ENCODE data around the gene NXF3.
"Not testable (repeated sequence)": the region's sequence is repeated elsewhere in the genome, so short reads cannot be mapped to it uniquely, and the experiment has no call there.

NXF3 gene, protein sequence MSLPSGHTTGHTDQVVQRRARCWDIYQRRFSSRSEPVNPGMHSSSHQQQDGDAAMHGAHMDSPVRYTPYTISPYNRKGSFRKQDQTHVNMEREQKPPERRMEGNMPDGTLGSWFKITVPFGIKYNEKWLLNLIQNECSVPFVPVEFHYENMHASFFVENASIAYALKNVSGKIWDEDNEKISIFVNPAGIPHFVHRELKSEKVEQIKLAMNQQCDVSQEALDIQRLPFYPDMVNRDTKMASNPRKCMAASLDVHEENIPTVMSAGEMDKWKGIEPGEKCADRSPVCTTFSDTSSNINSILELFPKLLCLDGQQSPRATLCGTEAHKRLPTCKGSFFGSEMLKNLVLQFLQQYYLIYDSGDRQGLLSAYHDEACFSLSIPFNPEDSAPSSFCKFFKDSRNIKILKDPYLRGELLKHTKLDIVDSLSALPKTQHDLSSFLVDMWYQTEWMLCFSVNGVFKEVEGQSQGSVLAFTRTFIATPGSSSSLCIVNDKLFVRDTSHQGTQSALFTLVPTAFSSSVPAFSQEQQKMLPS

GRCh38 chrX:103092942-103093341, at the start of gene NXF3:
TSS of gene NXF3 (minus strand) at chrX:103093143. CDS start at chrX:103093023, 120 bp downstream.
- no peak for DNase-seq (ENCODE audit: low read depth in 2 of 2)

GRCh38 chrX:103136528-103136927, 43.6 kb upstream of the NXF3 start:
- DNase-seq (ENCODE audit: low read depth in 2 of 2) = not testable (repeated sequence)

- DNase-seq (ENCODE audit: low read depth in 2 of 2) = no peak
Measured at GRCh38 chrX:103124284-103124683, 31.3 kb upstream of the NXF3 start.

DNA sequence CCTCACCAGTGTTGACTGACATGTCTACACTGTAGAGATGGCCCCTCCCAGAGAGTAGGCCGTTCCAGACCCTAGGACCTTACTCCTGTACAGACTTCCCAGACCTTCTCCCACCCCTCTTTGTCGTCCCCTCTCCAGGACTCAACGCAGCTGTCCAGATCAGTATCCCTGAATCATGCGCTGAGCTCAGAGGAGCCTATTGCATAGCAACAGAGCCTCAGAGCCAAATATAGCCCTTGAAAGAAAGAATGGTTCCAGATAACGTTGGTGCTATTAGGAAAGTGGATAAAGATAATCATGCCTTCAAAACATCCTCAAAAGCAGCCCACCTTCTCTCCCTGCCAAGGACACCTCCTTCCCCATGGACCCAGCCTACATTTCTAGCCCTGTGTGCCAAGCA, 27.8 kb upstream of the NXF3 start:
- no peak for DNase-seq (ENCODE audit: low read depth in 2 of 2)

DNA sequence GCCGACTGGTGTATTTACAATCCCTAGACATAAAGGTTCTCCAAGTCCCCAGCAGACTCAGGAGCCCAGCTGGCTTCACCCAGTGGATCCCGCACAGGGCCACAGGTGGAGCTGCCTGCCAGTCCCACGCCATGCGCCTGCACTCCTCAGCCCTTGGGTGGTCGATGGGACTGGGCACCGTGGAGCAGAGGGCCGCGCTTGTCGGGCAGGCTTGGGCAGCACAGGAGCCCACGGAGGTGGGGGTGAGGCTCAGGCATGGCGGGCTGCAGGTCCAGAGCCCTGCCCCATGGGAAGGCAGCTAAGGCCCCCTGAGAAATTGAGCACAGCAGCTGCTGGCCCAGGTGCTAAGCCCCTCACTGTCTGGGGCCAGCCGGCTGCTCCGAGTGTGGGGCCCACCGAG, 24.0 kb upstream of the NXF3 start:
- not testable (repeated sequence) for DNase-seq (ENCODE audit: low read depth in 2 of 2)

DNA sequence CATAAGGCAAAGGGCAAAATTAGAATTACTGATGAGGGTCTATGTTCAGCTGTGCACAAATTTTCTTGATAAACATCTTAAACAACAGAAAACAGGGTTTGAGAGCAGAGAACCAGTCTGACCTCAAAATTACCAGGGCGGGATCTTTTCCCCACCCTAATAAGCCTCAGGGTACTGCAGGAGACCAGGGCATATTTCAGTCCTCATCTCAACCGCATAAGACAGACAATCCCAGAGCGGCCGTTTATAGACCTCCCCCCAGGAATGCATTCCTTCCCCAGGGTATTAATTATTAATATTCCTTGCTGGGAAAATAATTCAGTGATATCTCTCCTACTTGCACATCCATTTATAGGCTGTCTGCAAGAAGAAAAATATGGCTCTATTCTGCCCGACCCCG, 16.6 kb upstream of the NXF3 start:
- DNase-seq (ENCODE audit: low read depth in 2 of 2) = not testable (repeated sequence)

DNA sequence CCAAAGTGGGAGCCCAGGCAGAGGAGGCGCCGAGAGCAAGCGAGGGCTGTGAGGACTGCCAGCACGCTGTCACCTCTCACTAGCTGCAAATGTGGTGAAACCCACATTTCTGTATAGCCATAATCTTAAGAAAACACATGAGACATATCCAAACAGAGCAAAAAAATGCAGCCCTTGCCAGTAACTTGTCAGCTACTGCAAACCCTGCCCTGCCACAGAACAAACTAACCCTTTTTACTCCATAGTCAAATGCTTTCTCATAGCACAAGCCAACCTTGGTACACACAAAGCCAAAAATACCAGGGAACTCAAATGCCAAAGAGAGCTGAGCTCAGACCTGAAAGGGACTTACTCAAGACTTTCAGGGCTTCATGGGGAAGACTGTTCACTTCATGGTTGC, 14.9 kb upstream of the NXF3 start:
- no peak for DNase-seq (ENCODE audit: low read depth in 2 of 2)

DNA sequence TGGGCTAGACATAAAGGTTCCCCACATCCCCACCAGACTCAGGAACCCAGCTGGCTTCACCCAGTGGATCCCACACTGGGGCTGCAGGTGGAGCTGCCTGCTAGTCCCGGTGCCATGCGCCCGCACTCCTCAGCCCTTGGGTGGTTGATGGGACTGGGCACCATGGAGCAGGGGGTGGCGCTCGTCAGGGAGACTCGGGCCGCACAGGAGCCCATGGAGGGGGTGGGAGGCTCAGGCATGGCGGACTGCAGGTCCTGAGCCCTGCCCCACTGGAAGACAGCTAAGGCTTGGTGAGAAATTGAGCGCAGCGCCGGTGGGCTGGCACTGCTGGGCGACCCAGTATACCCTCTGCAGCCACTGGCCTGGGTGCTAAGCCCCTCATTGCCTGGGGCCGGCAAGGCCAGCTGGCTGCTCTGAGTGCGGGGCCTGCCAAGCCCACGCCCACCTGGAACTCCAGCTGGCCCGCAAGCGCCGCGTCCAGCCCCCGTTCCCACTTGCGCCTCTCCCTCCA, 14.3 kb upstream of the NXF3 start:
- DNase-seq (ENCODE audit: low read depth in 2 of 2) = not testable (repeated sequence)

- DNase-seq (ENCODE audit: low read depth in 2 of 2) = not testable (repeated sequence)
Measured at GRCh38 chrX:103104370-103104769, 11.4 kb upstream of the NXF3 start.

- DNase-seq (ENCODE audit: low read depth in 2 of 2) = not testable (repeated sequence)
Measured at GRCh38 chrX:103103866-103104265, 10.9 kb upstream of the NXF3 start.

DNA sequence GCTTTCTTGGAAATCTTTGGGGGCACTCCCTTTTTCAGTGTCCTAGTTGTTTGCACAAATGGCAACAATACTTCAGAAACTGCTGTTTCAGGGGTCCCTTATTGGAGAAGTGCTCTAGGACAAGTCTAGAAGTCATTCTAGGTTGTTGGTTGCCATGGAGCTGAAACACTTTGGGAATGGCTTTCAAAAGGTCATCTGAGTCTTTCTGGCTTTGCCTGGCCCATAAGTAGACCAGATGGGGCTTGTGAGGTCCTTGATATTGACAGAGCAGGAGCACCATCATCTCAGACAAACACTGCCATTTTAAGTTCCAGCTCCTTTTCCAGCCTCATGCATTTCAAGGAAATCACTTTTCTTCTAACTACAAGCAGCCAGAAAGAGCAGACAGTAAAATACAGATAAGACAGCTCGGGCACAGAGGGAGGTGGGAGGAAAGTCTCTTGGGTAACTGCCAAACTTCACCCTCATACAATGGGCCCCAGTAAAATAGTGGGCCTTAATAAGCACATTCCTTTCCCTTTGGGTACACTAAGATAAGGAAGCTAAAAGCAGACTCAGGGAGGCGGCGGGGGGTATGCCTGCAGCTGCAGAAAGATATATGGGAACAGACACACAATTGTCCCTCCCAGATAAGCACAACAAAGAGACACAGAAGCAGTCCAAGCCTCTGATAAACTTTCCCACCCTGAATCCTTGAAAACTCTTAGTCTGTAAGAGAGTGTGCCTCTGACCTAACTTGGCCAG, 8.5 kb upstream of the NXF3 start:
- no peak for DNase-seq (ENCODE audit: low read depth in 2 of 2)

GRCh38 chrX:103100484-103100883, 7.5 kb upstream of the NXF3 start:
- no peak for DNase-seq (ENCODE audit: low read depth in 2 of 2)

- DNase-seq (ENCODE audit: low read depth in 2 of 2) = no peak
Measured at GRCh38 chrX:103099691-103100090, 6.7 kb upstream of the NXF3 start.

- no peak for DNase-seq (ENCODE audit: low read depth in 2 of 2)
Measured at GRCh38 chrX:103098488-103098887, 5.5 kb upstream of the NXF3 start.

- no peak for DNase-seq (ENCODE audit: low read depth in 2 of 2)
Measured at GRCh38 chrX:103081051-103081450, 11.9 kb downstream of the NXF3 start.

DNA sequence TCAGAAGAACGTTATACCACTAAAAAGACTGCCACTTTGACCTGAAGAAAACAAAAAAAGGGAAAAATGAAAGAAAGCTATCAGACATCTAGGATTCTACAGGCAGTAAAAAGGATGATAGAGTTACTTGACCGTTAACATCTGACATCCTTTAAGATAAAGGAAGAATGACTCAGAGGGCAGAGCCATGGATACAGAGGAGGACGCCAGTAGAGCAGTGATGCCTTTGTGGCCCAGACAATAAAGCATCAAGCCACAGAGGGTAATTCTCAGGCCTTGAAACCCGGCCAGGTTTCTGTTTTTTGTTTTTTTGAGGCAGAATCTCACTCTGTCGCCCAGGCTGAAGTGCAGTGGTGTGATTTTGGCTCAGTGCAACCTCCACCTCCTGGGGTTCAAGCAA, 19.5 kb downstream of the NXF3 start:
- DNase-seq (ENCODE audit: low read depth in 2 of 2) = no peak

GRCh38 chrX:103066606-103067005, 26.3 kb downstream of the NXF3 start:
- DNase-seq (ENCODE audit: low read depth in 2 of 2) = no peak

DNA sequence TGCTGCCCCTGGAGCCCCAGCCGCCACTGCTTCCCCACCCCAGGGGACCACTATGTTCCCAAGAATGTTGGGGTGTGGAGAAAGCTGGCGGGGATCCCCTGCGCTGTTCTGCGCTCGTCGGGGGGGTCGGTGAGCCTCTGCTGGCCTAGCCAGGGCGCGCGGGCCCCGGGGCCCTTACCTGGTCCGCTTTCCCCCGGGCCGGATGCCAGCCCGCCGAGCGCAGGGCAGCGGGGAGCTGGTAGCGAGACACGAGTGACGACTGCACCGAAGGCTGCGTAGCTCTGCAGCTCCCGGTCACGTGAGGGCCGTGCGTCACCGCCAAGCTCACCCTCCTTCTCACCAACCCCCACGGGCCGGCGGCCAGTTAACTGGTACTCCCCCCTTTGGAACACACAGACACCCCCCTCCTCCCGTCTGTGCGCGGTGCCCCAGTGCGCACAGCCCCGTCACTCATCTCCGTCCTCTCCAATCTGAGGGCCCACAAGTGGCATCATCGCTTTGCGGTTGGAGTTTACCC, 29.0 kb downstream of the NXF3 start, which contains the start of gene BEX1:
TSS of gene BEX1 (minus strand) at position 254 of the 517 bp plus-strand sequence. CDS start 897 bp downstream, outside the sequence.
- peak in 1 of 2 donors; percentile 0 for DNase-seq (ENCODE audit: low read depth in 2 of 2)

GRCh38 chrX:103063191-103063845, 29.6 kb downstream of the NXF3 start:
- no peak for DNase-seq (ENCODE audit: low read depth in 2 of 2)

DNA sequence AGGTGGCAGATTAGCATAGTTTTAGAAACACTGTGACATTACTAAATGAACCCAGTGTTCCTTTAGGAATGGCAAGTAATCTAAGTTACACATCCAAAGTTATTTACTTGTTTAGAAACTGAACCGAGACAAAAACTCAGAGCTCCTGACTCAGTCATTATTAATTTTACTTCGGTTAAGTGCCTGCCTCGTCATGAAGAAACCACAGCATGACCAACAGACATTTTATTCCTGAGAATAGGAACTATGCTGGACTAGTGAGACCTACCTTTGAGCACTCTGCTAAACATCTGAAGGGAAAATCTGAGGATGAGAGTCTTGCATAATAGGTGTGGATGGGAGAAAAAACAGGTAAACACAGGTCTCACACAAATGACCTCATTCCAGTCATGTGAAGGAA, 31.5 kb downstream of the NXF3 start:
- DNase-seq (ENCODE audit: low read depth in 2 of 2) = no peak

DNA sequence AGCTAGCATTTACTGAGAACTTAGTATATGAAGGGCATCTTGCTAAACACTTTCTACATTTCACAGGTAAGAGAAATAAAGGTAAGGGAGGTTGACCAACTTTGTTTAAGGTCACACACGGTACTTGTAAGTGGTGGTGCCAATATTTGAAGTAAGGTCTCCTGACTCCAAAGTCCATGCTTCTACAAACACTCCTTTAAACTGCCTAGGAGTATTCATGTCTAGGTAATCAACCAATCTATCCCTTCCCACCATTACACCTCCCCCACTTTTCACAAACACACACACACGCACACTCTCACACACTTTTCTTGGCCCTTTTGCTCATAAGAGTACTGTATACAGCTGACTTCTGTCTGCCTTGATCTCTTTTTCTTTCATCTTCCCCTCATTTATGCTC, 36.0 kb downstream of the NXF3 start:
- DNase-seq (ENCODE audit: low read depth in 2 of 2) = no peak

DNA sequence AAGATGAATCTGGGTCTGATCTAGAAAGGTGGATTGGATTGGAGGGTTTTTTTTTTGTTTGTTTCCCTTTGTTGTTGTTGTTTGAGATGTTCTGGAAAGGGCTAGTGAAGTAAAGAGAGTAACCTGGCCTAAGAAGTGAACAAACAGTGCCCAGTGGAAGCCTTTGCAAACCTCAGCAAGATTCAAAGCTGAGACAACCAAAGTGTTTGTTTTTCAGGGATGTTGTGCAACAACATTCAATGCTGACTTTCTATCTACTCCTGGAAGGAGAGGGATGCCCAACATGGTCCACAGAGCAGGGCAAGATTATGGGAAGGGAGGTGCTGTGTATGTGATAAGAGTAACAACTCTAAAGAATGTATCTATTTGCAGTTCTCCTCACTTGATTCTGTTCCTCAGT, 40.3 kb downstream of the NXF3 start:
- DNase-seq (ENCODE audit: low read depth in 2 of 2) = no peak
